MV-4-11 (cell line): ENCODE data around the gene PRRX2.
"Not testable (repeated sequence)": the region's sequence is repeated elsewhere in the genome, so short reads cannot be mapped to it uniquely, and the experiment has no call there.

Source experiments
- DNase-seq: peaks from one replicate; lab custom pipeline; 2025; lab: John Stamatoyannopoulos, UW

PRRX2 gene

GRCh38 chr9:129735546-129735945 lies 70.1 kb downstream of the PRRX2 start:
- no peak for DNase-seq

GRCh38 chr9:129736334-129736733 lies 70.9 kb downstream of the PRRX2 start:
- no peak for DNase-seq

- DNase-seq = peak; percentile 58
Measured at GRCh38 chr9:129737479-129738274, 72.2 kb downstream of the PRRX2 start.

GRCh38 chr9:129739432-129739831 lies 74.0 kb downstream of the PRRX2 start:
- no peak for DNase-seq

GRCh38 chr9:129740174-129740573 lies 74.7 kb downstream of the PRRX2 start:
- DNase-seq = no peak

GRCh38 chr9:129740666-129741464 lies 75.4 kb downstream of the PRRX2 start:
- DNase-seq = no peak

- no peak for DNase-seq
Measured at GRCh38 chr9:129745200-129745599, 79.8 kb downstream of the PRRX2 start.

GRCh38 chr9:129746092-129746777 lies 80.8 kb downstream of the PRRX2 start:
- peak; percentile 72 for DNase-seq

- DNase-seq = no peak
Measured at GRCh38 chr9:129748249-129748648, 82.8 kb downstream of the PRRX2 start.

GRCh38 chr9:129749052-129749451 lies 83.6 kb downstream of the PRRX2 start:
- not testable (repeated sequence) for DNase-seq

GRCh38 chr9:129749575-129749974 lies 84.1 kb downstream of the PRRX2 start:
- DNase-seq = no peak

GRCh38 chr9:129750013-129750638 lies 84.7 kb downstream of the PRRX2 start:
- no peak for DNase-seq

GRCh38 chr9:129751841-129752801 lies 86.7 kb downstream of the PRRX2 start:
- no peak for DNase-seq

GRCh38 chr9:129752900-129753729 lies 87.7 kb downstream of the PRRX2 start, which contains the start of gene PTGES:
PTGES (minus strand) TSS chr9:129753042; CDS start chr9:129753012, 30 bp downstream.
- no peak for DNase-seq

GRCh38 chr9:129755151-129755550 lies 89.7 kb downstream of the PRRX2 start:
- no peak for DNase-seq

GRCh38 chr9:129756191-129756590 lies 90.7 kb downstream of the PRRX2 start:
- DNase-seq = no peak

- peak; percentile 80 for DNase-seq
Measured at GRCh38 chr9:129757045-129757444, 91.6 kb downstream of the PRRX2 start.

GRCh38 chr9:129759319-129759718 lies 93.9 kb downstream of the PRRX2 start:
- no peak for DNase-seq

- no peak for DNase-seq
Measured at GRCh38 chr9:129759804-129760502, 94.5 kb downstream of the PRRX2 start.
